Measurements from ENCODE around the gene DGCR6L.
"Not testable (repeated sequence)": the region's sequence is repeated elsewhere in the genome, so short reads cannot be mapped to it uniquely, and the experiment has no call there.

The DGCR6L gene

DNA sequence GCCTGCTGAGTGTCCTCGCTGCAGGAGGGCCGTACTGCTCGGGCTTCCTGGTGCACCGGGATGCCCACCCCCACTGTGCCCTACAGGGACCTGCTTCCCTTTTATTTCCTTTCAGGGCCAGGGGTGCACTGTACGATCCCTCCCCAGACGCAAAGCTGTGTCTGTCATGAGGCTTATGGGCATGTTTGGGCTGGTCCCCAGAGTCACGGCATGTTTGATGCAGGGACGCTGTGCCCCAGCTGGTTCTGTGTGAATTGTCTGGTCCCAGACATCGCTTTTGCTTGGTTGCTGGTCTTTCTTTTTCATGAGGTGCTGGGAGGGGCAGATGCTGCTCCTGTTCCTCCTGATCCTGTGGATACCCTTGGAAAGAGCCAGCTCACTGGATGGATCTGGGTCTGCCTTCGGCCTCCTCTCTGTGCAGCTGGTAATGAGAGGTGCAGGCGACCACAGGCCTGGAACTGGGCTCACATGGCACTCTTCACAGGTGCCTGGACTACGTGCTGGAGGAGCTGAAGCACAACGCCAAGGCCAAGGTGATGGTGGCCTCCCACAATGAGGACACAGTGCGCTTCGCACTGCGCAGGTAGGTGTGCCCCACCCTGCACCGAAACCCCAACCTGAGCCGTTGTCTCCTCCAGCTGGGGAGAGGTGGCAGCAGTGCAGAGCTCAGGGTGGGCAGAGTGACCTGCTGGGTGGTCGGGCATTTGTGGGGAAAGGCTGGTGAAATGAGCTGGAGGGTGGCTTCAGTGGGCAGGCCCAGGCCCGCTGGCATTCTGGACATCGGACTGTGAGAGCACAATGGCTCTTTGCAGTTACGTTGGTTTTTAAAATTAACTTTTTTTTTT lies 10.8 kb downstream of the DGCR6L start:
- not testable (repeated sequence) for DNase-seq (ENCODE audit: low read depth)

DNA sequence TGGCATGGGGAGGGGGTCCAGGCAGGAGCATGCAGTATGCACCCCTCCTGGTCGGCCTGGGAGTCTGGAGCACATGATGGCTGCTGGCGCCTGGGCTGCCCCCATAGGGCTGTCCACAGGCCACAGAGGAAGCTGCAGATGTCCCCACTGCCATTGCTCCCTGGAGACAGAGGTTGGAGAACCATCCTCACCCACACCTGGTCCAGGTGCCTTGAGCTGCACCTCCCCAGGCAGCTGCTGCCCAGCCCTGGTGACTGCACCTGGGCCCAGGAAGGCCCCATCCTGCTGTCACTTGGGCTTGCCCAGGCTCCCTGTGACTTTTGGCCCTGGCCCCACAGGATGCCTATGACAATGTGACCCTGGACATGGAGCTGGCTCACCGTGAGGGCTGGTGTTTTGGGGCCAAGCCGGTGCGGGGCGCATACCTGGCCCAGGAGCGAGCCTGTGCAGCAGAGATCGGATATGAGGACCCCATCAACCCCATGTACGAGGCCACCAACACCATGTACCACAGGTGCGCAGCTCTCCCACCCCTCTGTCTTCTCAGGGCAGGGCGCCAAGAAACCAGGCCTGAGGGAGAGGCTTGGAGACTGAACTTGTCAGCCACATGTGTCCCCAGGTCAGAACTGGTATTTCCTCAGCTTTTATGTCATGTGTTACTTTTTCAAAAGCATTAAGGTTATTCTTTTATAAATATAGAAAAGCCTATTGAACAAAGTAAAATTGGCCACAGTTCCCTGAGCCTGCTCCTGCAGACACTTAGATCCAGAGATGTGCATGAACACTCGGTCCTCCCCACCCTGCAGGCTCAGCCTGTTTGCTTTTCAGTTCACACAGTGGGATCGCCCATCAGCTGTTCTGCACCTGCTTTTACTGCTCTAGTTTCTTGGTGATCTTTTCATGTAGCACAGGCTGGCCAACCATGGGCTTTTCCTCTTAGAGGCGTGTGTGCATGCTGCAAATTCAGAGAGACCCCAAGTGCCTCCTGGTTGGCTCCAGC lies 12.1 kb downstream of the DGCR6L start:
- DNase-seq (ENCODE audit: low read depth) = not testable (repeated sequence)

DNA sequence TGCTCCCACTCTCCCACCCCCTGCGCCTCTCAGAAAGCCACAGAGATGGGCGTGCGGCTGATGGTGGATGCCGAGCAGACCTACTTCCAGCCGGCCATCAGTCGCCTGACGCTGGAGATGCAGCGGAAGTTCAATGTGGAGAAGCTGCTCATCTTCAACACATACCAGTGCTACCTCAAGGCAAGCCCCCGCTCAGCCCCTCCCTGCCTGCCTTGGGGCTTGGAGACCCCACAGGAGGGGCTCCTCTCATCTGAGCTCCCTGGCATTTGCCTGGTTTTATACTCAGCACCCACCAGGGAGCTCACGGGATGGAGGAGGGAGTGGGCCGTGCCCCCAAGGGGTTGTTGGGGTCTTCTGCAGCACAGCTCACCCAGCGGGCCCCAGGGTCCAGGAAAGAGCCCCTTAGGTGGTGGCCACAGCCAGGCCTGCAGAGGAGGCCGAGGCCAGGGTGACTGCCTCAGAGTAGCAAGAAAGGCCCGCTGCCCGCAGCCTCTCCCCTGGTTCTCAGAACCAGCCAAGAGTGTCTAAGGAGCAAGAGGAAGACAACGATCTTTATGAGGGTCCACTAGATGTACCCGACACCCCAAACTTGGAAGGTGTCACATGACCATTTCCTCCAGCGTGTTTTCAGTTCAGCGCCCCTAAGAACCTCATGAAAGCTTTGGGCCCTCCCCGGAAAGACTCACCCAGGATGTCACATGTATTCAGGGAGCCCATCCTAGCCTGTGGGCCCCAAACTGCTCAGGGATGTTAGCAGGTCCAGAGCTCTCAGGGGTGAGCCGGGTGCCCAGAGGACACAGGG lies 13.0 kb downstream of the DGCR6L start:
- not testable (repeated sequence) for DNase-seq (ENCODE audit: low read depth)

DNA sequence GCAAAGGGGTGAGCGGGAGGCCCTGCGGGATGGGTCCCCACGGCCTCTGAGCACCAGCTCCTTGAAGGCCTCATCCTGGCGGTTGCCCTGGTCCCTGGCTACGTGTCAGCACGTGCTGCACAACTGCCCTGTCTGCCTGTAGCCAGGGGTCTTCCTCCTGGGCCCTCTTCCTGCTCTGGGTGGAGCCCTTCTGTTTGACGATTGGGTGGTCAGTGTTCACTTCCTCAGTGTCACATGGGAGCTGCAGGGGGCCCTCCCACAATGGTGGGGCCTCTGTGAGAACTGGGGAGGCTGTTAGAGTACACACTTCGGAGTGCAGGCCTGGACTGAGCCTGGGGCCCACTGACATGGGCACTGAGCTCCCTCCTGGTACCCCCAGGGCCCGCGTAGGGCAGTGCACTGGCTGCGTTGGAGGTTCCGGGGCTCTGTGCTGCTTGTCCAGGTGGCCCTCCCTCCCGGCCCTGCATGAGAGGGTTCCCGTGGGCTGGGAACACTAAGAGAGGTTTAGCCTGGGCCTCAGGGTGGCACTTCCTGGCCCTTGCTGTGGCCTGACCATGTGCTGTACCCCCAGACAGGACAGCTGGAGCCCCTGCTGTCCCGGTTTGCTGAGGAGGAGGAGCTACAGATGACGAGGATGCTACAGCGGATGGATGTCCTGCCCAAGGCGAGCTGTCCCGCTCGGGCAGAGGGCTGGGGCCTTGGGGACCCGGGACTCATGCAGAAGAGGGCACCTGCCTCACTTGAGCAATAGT lies 13.8 kb downstream of the DGCR6L start:
- DNase-seq (ENCODE audit: low read depth) = no peak

DNA sequence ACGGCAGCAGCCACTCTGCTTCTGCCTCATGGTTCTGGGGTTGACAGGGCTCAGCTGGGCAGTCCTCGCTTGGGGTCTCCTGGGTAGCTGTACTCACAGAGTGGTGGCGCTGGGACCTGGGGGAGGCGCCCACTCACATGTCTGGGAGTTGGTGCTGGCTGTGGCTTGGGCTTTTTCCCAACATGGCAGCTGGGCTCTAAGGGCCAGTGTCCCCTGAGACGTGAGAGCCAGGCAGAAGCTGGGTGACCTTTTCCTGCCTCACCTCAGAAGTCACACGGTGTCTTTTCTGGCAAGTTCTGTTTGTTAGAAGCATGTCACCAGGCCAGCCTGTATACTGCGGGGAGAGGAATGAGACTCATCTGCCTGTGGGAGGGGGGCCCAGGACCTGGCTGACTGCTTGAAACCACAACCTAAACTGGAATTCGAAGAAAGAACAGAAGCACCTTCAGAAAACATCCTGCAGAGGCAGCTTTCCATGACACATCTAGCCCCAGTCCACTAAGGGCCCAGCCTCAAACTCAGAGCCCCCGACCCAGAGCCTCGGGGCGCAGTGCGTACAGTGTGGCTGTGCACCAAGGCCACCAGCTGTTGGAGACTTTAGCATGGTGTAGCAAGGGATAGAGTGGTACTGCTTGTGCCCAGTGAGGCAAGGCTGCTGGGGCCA lies 14.5 kb downstream of the DGCR6L start:
- DNase-seq (ENCODE audit: low read depth) = not testable (repeated sequence)

DNA sequence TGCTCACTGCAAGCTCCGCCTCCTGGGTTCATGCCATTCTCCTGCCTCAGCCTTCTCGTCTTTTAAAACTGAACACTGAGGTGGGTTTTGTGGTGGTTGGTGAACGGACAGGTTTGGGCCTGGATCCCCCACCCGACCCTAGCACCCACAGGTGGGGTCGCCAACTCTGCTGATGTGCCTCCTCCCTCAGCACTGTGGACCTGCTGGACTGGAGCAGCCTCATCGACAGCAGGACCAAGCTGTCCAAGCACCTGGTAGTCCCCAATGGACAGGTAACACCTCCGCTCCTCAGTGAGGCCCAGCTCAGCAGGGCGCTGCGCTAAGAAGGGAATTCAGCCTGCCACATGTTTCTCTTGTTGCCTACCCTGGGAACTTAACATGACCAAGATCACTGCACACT lies 15.2 kb downstream of the DGCR6L start:
- no peak for DNase-seq (ENCODE audit: low read depth)

DNA sequence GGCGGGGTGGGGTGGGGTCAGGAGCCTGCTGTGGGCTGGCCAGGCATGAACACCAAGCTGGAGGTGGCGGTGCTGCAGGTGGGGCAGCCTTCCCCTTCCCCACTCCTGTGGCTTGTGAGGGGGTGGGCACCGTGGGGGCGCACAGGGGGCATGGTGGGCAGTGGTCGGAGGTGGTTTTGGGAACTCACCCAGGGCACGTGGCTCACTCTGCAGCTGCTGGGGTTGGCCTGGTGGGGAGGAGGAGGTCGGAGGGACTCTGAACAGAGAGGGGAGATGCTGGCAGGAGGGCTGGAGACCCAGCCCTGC lies 16.7 kb downstream of the DGCR6L start:
- DNase-seq (ENCODE audit: low read depth) = not testable (repeated sequence)

DNA sequence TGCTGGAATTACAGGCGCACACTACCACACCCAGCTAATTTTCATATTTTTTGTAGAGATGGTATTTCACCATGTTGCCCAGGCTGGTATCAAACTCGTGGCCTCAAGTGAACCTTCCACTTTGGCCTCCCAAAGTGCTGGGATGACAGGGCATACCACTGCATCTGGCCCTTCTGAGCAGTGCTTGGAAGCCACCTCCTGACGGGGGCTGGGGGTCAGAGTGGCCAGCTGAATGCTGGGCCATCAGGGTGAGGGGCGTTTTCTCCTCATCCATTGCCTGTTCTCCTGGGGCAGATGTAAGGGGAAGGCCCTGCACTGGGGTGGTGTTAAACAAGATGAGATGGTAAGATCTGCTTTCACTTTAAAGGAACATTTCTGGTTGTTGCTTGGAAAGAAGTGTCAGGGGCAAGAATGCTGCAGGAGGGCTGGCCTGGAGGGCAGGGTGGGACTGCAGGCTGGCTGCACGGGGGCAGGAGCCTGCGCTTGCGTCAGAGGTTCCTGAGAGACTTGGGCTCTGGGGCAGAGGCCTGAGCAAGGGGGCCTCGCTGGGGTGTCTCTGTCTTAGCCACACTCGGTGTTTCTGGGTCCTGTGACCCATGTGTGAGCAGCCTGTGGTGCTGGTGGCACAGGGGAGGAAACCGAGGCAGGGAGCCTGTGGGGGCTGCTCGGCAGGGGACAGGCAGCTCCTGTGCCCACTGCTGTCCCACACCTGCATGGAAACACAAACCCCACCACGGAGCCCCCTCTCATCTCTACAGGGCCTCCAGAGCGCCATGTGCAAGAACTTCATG lies 17.2 kb downstream of the DGCR6L start:
- no peak for DNase-seq (ENCODE audit: low read depth)

DNA sequence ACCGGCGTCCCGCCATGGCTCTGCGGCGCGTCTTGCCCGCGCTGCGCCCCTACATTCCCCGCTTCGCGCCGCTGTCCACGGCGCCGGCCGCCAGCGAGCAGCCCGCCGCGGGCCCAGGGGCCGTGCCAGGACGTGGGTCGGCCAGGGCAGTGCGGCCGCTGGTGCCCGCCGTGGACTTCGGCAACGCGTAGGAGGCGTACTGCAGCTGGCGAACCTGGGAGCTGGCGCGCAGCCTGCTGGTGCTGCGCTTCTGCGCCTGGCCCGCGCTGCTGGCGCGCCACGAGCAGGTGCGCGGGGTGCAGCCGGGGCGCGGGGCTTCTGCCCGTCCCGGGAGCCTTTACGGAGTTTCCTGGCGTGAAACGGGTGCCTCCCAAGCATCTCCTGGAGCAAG lies 20.1 kb downstream of the DGCR6L start:
- DNase-seq (ENCODE audit: low read depth) = no peak

DNA sequence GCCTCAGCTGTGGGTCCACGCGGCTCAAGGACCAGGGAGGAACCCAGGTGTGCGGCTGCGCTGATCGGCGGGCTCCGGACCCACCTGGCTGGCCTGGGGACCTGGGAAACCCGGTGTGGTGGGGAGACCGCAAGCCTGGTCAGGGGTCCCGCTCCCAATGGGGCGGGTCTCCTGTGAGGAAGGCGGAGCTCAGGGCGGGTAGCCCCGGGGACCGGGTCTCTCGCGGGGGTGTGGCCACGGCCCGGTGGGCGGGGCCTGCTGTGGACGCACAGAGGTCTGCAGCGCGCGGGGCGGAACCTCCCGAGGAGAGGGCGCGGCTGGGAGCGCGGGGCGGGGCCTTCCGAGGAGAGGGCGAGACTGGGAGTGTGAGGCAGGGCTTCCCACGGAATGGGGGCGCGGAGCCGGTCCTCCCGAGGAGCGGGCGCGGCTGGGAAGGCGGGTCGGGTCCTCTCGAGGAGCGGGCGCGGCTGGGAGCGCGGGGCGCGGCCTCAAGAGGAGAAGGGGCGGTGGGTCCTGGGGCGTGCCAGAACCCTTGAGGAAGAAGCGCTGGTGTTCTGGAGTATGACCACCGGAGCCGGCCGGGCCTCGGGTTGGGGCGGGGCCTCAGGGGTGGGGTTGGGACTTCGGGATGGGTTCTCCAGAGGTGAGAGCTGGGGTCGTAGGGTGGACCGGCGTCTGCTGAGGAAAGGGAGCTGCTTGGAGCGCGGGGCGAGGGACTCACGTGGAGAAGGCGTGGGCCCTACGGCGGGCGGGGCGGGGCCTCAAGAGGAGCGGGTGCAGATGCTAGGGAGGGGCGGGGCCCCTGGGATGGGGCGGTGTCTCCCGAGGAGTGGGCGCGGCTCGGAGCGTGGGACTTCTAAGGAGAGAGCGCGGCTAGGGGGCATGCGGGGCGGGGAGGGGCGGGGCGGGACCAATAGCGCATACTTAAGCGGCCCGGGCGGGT lies 20.8 kb downstream of the DGCR6L start:
- DNase-seq (ENCODE audit: low read depth) = peak; percentile 86

DNA sequence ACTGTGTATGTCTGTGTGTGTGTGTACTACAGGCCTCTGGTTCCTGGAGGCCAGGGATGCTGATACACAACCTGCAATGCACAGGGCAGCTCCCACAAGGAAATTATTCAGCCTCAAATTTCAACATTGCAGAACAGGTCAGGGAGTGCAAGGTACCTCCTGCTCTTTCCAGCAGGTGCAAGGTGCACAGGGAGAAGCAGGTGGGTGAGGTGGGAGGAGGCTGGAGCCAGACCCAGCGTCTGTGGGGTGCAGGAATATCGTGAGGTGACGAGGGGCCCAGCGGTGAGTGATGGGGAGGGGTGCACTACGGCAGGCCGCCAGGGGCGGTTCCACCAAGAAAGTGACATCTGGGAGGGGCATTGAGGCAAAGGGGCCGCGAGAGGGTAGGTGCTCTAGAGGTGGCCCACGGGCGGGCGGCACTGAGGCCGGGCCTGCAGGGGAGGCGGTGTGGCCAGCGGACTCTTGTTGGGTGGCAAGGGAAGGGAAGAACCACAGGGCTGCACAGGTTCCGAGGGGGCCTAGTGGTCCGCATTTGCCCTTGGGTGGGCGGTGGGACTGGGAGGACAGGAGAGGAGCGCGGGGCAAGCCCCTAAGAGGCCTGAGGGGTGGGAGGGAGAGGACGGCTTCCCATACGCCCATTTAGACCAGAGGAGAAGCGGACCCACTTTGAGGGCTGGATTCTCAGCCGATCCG lies 21.6 kb downstream of the DGCR6L start:
- no peak for DNase-seq (ENCODE audit: low read depth)

DNA sequence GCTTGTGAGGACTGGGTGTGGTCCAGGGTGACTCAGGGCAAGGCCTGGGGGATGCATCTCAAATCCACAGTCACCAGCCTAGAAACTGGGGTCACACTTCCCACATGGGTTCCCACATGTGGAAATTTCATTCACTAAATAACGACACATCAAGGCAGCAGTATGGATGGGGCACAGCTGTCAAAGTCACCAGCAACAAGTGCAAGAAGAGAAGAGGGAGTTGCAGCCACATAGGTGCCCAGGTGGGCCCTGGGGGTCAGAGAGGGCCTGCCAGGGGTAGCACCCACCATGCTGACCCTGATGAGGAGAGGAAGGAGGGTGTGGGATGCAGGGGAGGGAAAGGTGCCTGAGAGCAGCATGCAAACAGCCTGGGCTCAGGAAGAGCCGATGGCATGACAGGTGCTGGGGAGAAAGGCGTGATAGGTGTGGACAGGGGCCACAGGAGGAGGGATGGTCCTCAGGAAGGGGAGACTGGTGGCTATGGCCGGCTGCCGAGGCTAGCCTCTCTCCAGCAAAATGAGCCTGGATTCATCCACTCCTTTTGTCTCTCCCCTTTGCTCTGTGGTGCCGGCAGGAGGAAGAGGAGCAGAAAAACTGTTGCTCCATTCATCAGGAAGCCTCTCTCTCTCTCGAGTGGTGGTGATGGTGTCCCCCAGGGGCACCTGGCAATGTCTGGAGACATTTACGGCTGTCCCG lies 22.3 kb downstream of the DGCR6L start:
- no peak for DNase-seq (ENCODE audit: low read depth)

DNA sequence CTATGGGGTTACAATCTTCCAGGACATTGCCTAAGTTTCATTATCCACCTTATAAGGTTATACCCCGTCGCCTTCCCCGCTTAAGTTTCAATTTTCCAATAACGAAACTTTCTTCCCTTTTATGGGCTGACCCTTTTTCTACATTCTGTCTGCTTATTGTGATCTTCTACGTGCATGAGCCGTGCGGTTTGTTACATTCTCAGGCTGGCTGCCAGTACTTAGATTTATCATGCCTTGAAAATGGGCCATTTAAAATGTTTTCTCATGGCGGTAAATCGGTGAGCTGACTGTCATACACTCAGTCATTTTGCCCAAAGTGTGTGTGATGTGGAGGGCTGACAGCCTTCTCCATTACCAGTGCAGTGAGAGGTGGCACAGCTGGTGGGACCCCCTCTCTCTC lies 23.3 kb downstream of the DGCR6L start:
- no peak for DNase-seq (ENCODE audit: low read depth)

DNA sequence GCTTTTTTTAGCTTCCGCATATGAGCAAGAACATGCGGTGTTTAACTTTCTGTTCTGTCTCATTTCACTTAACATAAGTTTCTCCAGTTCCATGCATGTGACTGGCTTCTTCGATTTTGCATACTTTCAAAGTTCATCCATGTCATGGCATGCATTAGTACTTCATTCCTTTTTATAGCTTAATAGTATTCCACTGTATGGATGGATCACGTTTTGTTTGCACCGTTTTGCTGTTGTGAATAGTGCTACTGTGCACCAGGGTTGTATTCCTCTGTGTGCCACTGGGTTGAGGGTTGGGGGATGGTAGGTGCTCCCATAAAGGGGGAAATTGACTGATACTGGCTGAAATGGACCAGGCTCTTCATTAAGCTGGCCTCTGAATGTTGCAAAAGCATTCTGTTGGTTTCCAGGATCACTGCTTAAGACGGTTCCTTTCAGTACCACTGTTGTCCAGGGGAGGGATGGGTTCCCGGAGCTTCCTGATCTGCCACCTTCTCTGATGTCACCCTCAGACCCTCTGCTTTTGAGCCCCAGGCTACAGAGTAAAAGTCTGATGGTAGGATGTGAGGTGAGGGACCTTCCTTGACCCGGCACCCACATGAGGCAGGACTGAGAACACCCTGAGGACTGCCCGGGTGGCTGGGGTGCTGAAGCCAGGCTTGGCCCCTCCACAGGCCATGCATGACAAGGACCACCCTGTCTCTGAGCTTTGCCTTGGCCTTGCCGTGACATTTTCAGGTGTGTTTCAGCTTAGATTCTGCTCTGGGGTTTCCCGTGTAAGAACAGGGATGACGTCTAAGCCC lies 24.4 kb downstream of the DGCR6L start:
- no peak for DNase-seq (ENCODE audit: low read depth)

DNA sequence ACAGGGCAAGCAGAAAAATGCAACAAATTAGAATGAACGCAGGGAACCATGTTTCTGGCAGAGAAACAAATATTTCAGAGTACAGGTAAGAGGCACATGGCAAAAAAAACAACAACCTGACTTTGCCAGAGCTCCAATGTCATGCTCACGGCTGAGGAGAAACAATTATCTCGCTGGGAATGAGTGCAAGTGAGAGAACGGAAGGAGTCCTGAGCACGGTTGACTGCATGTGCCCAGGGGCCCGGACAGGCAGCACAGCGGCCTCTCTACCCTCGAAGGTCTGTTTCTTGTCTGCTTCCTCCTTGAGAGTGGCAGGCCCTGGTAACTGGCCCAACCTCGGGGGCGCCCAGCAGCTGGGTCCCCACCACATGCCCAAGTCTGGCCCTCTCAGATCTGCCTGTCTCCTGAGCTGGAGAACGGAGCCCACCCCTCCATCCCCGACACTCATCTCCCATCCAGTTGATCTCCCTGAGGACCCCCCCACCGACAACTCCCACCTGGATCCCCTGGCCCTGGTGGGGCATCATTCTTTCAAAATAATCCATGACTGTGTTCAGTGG lies 27.1 kb downstream of the DGCR6L start:
- no peak for DNase-seq (ENCODE audit: low read depth)

DNA sequence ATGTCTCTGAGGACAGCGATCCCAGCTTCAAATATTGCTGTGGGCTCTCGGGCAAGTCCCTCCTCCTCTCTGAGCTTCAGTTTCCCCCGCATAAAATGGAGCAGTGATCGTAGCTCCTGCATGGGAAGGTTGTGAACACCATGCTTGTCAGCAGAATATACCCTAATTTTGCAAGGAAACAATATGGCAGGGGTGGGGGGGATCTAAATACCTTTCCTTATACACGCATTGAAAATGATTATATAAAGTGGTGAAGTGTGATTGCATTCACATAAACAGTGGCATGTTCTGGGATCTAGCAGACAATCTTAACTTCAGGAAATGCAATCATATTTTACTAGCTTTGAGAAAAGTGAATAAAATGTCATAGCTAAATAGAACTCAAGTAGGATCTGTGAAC lies 27.8 kb downstream of the DGCR6L start:
- no peak for DNase-seq (ENCODE audit: low read depth)
